ENCODE data around the gene TBL1X.

DNA sequence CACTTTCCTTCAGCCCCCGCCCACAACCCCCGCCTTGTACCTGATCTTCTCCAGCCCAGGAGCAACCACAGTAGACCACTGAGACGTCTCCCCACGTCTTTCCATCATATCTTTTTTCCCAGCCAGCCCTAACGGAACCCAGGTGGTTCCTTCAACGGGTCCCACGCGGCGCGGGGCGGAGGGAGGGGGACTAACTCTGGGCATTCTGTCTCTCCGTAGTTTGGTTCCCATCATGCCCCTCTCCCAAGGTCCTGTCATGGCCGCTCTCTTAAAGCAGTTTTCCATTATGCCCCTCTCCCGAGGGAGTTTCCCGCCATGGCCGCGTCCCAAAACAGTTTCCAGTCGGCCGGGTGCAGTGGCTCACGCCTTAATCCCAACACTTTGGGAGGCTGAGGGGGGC lies 21.5 kb upstream of the TBL1X start:
- TF ChIP-seq, protein P1, sequence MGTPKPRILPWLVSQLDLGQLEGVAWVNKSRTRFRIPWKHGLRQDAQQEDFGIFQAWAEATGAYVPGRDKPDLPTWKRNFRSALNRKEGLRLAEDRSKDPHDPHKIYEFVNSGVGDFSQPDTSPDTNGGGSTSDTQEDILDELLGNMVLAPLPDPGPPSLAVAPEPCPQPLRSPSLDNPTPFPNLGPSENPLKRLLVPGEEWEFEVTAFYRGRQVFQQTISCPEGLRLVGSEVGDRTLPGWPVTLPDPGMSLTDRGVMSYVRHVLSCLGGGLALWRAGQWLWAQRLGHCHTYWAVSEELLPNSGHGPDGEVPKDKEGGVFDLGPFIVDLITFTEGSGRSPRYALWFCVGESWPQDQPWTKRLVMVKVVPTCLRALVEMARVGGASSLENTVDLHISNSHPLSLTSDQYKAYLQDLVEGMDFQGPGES (IDR thresholded peaks at IDR 0.05): no peak
- no peak for TF ChIP-seq RFX5 (IDR thresholded peaks at IDR 0.05; ENCODE audit: low read depth, low read length)
- no peak for TF ChIP-seq NRF1 (conservative IDR thresholded peaks at IDR 0.05; ENCODE audit: low read depth, low read length)
- TF ChIP-seq POLR2A (IDR thresholded peaks at IDR 0.05; ENCODE audit: low read depth, low read length): no peak
- TF ChIP-seq EZH2 (IDR thresholded peaks at IDR 0.05; ENCODE audit: borderline replicate concordance, control insufficient read depth, low read depth, low read length): no peak

Data from GM12878 (cell line).